Left ventricle myocardium superior (tissue), 1 donor: Measurements from ENCODE around the gene MAP4K4. TPM values are rescaled to one million over a fixed set of nuclear protein-coding genes. Genes with fewer than 3 reads are reported as not detected.
"Not testable (repeated sequence)": the region's sequence is repeated elsewhere in the genome, so short reads cannot be mapped to it uniquely, and the experiment has no call there.

ENCODE experiments used
- ATAC-seq: fragments of 200-7000 bp; cut with Tn5 transposase; one replicate; pipeline ENCODE4 v1.9.1; 2020; ENCODE audit warnings: mild to moderate bottlenecking, moderate library complexity
- DNase-seq: peaks from one replicate; pipeline ENCODE4 v3.0.0-alpha.2; 2020
- intact Hi-C: fragments of 100-400 bp; cut with micrococcal nuclease; formaldehyde crosslinking; loops from one replicate; pipeline ENCODE4 v1.11.0; 2022
- total RNA-seq: library from RNA; stranded (reverse); fragmentation: NEBNext Ultra II Directional; extraction: Animal tissue kit (Norgen Biotek cat#: 25700); gene quantifications from one replicate; pipeline ENCODE4 v1.2.1, GENCODE V29; 2021
- donor health status: DM: no; HTN: yes; CAD: no; lungs with severe emphysema.

Gene MAP4K4
- total RNA-seq, 1 donor from 2014 or later: 99.5 TPM

DNA sequence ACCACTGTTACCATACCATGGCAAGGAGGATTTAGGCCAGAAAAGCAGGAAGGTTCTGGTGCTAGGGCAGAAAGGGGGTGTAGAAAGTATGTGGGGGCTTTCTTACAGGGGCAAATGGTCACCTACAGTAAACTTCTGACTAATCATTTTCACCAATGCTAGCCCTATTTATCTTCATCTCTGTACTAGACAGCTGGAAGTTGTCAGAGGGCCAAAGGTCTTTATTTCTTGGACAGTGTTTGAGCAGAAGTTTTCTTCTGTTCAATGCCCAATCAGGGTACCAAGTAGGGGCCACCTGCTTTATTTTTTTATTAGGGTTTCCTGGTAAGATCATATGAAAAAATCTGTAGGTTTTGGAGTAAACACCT lies 37.6 kb downstream of the MAP4K4 start:
- DNase-seq: no peak
- ATAC-seq: no peak
- intact Hi-C loops: no loop called here

DNA sequence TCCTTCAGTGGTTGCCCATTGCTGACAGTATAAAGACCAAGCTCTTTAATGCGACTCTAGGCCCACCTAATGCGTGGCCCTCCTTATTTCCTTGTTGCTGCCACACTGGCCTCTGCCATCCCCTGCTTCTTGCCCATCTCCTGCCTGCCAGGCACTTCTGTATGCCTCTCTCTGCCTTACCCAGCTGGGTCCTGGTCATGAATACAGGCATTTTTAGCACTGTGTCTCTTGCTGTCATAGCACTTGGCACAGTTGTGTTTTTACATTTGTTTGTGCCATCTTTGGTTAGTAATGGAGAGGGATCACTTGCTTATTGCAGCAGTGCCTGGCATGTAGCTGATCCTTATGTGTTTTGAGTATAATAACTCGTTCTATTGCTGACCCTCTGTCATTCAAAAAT lies 38.7 kb downstream of the MAP4K4 start:
- intact Hi-C loops: no loop called here
- DNase-seq: no peak
- peak; percentile 43 for ATAC-seq

DNA sequence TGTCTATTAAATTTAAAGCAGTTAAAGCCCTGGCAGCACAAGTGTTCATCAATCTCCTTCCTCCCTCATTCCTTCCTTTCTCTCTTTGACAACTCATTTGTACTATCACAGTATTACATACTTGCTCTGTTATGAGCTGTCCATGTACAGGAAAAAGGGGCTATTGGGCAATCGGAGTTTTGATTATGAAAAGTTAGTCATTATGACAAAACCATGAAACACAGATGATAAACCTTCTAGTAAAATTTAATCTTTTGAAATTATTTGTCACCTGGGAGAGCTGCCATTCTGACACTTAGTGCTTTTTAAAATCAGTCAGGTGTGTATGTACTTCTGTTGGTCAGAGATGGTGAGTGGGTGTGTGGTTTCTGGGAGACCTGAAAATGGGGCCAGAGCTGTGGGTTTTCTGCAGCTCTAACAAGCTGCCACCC lies 39.4 kb downstream of the MAP4K4 start:
- DNase-seq: no peak
- peak; percentile 6 for ATAC-seq
- intact Hi-C loops: no loop called here

GRCh38 chr2:101737478-101738255 lies 40.2 kb downstream of the MAP4K4 start:
- no peak for DNase-seq
- ATAC-seq: peak; percentile 42
- intact Hi-C loops: no loop called here

GRCh38 chr2:101738649-101739048 lies 41.1 kb downstream of the MAP4K4 start:
- ATAC-seq (no peak), DNase-seq (no peak)
- intact Hi-C loops: no loop called here

GRCh38 chr2:101740555-101740964 lies 43.1 kb downstream of the MAP4K4 start:
- intact Hi-C loops: no loop called here
- ATAC-seq (no peak), DNase-seq (no peak)

- no peak for DNase-seq
- intact Hi-C loops: no loop called here
- ATAC-seq: peak; percentile 24
Observed at GRCh38 chr2:101741775-101742520, 44.4 kb downstream of the MAP4K4 start.

- intact Hi-C loops: no loop called here
- DNase-seq (no peak), ATAC-seq (no peak)
Observed at GRCh38 chr2:101742547-101742946, 45.0 kb downstream of the MAP4K4 start.

- ATAC-seq: peak; percentile 58
- DNase-seq: no peak
- intact Hi-C loops: no loop called here
Observed at GRCh38 chr2:101743288-101743687, 45.8 kb downstream of the MAP4K4 start.

- ATAC-seq (no peak), DNase-seq (no peak)
- intact Hi-C loops: no loop called here
Observed at GRCh38 chr2:101744832-101745231, 47.3 kb downstream of the MAP4K4 start.

- no peak for DNase-seq
- intact Hi-C loops: no loop called here
- no peak for ATAC-seq
Observed at GRCh38 chr2:101745711-101746694, 48.5 kb downstream of the MAP4K4 start.

DNA sequence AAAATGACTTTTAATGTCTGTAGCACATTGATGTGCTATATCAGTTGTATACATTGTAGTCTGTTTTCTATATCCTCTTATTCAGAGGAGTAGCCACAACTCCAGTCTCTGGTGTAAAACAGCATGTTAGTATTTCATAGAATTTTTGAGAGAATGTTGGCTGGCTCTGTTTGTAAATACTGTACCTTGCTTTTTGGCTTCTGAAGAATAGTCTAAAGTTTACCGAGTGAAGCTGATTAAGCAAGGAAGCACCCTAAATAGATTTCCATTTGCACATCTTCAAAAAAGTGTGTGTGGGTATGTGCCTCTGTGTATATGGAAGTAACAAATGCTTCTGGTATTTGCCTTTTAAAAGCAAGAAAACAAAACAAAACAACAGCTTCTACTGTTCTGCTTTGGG lies 50.5 kb downstream of the MAP4K4 start:
- DNase-seq: no peak
- intact Hi-C loops: no loop called here
- ATAC-seq: no peak

- DNase-seq, ATAC-seq, intact Hi-C loops: not testable (repeated sequence)
Observed at GRCh38 chr2:101748462-101748861, 51.0 kb downstream of the MAP4K4 start.

DNA sequence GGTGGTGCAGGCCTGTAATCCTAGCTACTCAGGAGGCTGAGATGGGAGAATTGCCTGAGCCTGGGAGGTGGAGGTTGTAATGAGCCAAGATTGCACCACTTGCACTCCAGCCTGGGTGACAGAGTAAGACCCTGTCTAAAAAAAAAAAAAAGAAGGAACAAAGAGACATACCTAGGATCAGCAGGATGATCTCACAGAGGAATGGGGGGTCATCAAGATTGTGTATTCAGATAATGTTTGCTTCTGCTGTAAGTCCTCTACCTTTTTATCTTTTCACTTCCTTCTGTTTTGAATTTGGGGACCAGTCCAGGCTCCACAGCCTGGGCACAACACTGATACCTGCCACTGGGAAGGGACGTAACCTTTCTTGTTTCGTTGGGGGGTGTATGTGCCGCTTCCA lies 53.2 kb downstream of the MAP4K4 start:
- ATAC-seq (no peak), DNase-seq (no peak)
- intact Hi-C loops: no loop called here

DNA sequence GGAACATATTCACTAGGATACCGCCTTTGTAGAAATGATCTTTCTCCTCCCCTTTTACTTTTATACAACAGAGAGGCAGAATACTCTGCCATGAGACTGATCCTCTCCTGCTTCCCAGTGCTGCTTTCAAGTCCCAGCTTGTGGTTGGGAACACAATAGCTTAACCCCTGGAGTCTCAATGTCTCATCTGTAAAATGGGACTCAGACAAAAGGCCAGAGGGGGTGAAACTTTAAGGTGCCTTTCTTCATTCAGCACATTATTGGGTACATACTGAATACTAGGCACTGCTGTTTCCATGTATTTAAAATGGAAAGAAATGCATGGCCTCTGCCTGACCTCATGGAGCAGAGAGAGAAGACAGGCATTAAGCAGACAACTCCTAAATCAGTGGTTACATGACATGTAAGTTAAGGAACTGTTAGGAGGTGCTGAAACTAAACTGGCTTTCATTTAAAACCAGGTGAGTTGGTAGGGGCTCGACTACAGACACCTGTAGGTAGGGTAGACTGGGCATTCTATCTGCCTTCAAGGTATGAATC lies 53.8 kb downstream of the MAP4K4 start:
- intact Hi-C loops: no loop called here
- ATAC-seq (peak; percentile 29), DNase-seq (no peak)

DNA sequence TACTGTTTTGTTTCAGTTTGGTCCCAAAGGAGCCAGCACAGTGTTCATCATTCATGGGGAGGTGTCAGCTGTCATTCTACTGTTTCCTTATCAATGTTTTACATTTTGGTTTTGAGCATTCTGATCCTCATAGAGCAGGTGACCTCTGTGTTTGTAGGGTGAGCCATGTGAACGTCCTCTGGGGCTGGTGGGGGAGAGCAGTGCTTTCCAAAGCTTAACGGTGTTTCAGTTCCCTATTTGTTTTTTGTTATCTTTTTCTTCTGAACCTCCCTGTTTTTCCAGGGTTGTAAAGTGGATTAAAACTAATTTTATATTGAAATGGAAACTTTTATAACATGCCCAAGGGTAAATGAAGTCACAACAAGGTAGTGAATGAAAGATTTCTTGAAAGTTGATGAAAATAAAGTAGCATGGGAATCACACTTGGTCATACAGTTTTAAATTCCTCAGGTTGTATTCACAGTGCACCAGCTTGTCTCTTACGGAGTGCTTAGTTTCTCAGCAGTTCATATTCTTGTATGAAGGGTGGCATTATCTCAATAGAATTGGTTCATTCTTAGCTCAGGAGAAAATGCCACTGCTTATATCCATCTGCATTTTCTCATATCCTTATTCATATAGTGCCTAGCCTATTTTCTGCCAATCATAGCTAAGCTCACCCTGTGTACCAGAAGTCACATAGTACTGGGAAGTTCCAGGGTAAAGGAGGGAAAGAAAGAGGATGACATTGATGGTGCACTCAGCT lies 54.5 kb downstream of the MAP4K4 start:
- DNase-seq (no peak), ATAC-seq (peak; percentile 39)
- intact Hi-C loops: no loop called here

- intact Hi-C loops: no loop called here
- ATAC-seq: peak; percentile 81
- no peak for DNase-seq
Observed at GRCh38 chr2:101752716-101753616, 55.5 kb downstream of the MAP4K4 start.
